Panc1 (cell line): ENCODE measurements around the gene PPA1. TPM values are rescaled to one million over a fixed set of nuclear protein-coding genes. Genes with fewer than 3 reads are reported as not detected.

ENCODE experiments used
- ATAC-seq: fragments of 200-7000 bp; cut with Tn5 transposase; 2 replicates; pipeline ENCODE4 v1.9.1; 2020; ENCODE audit warnings: mild to moderate bottlenecking, moderate library complexity
- BruUV-seq: library from RNA; stranded (reverse); fragments of 400-500 nt; replicated peaks from 2 replicates; lab custom pipeline; 2021; lab: Mats Ljungman, UMichigan
- CTCF ChIA-PET: fragments of 300-600 bp; sonication (Branson Sonifier 250); formaldehyde crosslinking; loops from one replicate; lab custom pipeline; 2022; ENCODE audit warnings: antibody characterized with exemption; lab: Charles Lee
- POLR2A ChIA-PET: fragments of 300-600 bp; sonication (Branson Sonifier 250); formaldehyde crosslinking; loops from one replicate; lab custom pipeline; 2022; ENCODE audit warnings: antibody characterized with exemption; lab: Charles Lee
- DNase-seq: peaks from one replicate; pipeline ENCODE4 v3.0.0-alpha.2; 2010; ENCODE audit warnings: low read depth, low spot score
- H3K27ac ChIP-seq: 2 replicates; pipeline ENCODE4 v1.5.1; 2011; ENCODE audit warnings: mild to moderate bottlenecking, low read length, inconsistent platforms
- H3K27me3 ChIP-seq: fragments of 200-500 bp; sonication (Bioruptor generic); 2 replicates; pipeline ENCODE4 v1.6.0; 2014; ENCODE audit warnings: low read length, inconsistent platforms; ENCODE audit not compliant: control insufficient read depth, insufficient read depth
- H3K36me3 ChIP-seq: fragments of 200-500 bp; sonication (Bioruptor generic); 2 replicates; pipeline ENCODE4 v1.5.1; 2014; ENCODE audit warnings: inconsistent platforms, mild to moderate bottlenecking, low read length, moderate library complexity; ENCODE audit not compliant: control insufficient read depth, insufficient read depth
- H3K4me1 ChIP-seq: 2 replicates; pipeline ENCODE4 v1.5.1; 2011; ENCODE audit warnings: inconsistent platforms, mild to moderate bottlenecking, low read length, moderate library complexity; ENCODE audit not compliant: control insufficient read depth, insufficient read depth
- H3K4me3 ChIP-seq, 2 experiments: 2 replicates each; pipeline ENCODE4 v1.5.1; 2011 to 2012; ENCODE audit warnings: low read depth in 2 of 2, low read length in 2 of 2, mild to moderate bottlenecking in 2 of 2, inconsistent platforms in 1 of 2, moderate library complexity in 1 of 2
- H3K9me3 ChIP-seq: fragments of 200-500 bp; sonication (Bioruptor generic); 2 replicates; pipeline ENCODE4 v1.5.1; 2014; ENCODE audit warnings: low read depth, mild to moderate bottlenecking, inconsistent platforms, low read length, moderate library complexity; ENCODE audit not compliant: control insufficient read depth, insufficient read depth
- CTCF ChIP-seq: fragments of 450-650 bp; IDR thresholded peaks from 2 replicates; pipeline ENCODE4 v1.5.1; 2017; ENCODE audit warnings: mild to moderate bottlenecking
- POLR2AphosphoS5 ChIP-seq: IDR thresholded peaks from 2 replicates; pipeline ENCODE4 v1.6.1; 2012; ENCODE audit warnings: mild to moderate bottlenecking, low read depth, low read length, moderate library complexity
- SIN3A ChIP-seq: IDR thresholded peaks from 2 replicates; pipeline ENCODE4 v1.6.1; 2012; ENCODE audit warnings: low read depth, mild to moderate bottlenecking, low read length, moderate library complexity, borderline replicate concordance; ENCODE audit not compliant: insufficient read depth
- TCF7L2 ChIP-seq: IDR thresholded peaks from 2 replicates; pipeline ENCODE4 v1.6.1; 2011; ENCODE audit warnings: mild to moderate bottlenecking, low read depth, low read length, inconsistent platforms
- in situ Hi-C: cut with HindIII; loops from 2 replicates; pipeline ENCODE4 v1.10.0; 2016; ENCODE audit warnings: low sequenced_read_pairs, low pct_unique_long_range_greater_than_20kb
- intact Hi-C: fragments of 100-400 bp; cut with micrococcal nuclease; formaldehyde crosslinking; loops from one replicate; pipeline ENCODE4 v1.10.0; 2022; ENCODE audit not compliant: unreplicated experiment
- total RNA-seq: library from RNA; stranded (reverse); gene quantifications from one replicate; pipeline ENCODE4 v1.2.1, GENCODE V29; 2021; ENCODE audit not compliant: unreplicated experiment
- TF ChIP-seq, protein P1 (sequence below), 2 experiments: IDR thresholded peaks; 2 replicates each; pipeline ENCODE4 v1.6.1; 2011 to 2012; ENCODE audit warnings: low read depth in 2 of 2, control low read depth in 1 of 2, low read length in 1 of 2, mild to moderate bottlenecking in 1 of 2, moderate library complexity in 1 of 2; ENCODE audit not compliant: insufficient read depth in 1 of 2

Gene PPA1
- total RNA-seq, 1 experiment from 2014 or later: 174 TPM

DNA sequence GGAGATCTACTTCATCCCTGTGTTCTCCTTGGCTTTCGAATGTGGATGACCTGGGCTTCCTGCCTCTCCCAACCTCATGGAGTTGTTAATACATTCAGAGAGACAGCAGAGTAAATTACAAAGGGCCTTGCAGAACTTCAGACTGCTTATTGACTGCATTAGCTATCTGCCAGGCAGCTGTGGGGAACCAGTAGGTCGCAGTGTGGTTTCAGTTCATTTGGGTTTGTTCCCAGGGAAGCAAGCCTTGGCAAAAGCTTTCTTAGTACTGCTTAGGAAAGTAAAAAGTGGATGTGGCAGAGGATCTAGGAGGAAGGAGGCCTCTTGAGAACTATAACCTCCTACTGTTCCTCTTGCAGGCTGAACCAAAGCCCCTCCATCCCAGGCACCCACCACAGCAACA lies 41.4 kb upstream of the PPA1 start:
- H3K4me3 ChIP-seq: no peak overlapping the region
- CTCF ChIA-PET: interaction anchor here (1.2 kb wide), 1 partner anchor 9 kb away, joined by 3 read pairs; no protein-coding TSS in a partner anchor
- no peaks in the 10 kb centered on the region for H3K36me3 ChIP-seq
- H3K4me1 ChIP-seq: no peaks in the 10 kb centered on the region
- DNase-seq (no peak), ATAC-seq (no peak)
- BruUV-seq: no TSS peak
- peaks cover 4% of the 10 kb centered on the region; the same call in 1 of the 2 replicates for H3K9me3 ChIP-seq
- POLR2A ChIA-PET: no interaction called here
- H3K27me3 ChIP-seq: no peaks in the 10 kb centered on the region
- in situ Hi-C loops (no loop called here), intact Hi-C loops (no loop called here)
- no peak overlapping the region for H3K27ac ChIP-seq
- TF ChIP-seq CTCF (no peak), POLR2AphosphoS5 (no peak)

GRCh38 chr10:70272925-70273316 lies 39.7 kb upstream of the PPA1 start:
- no peak overlapping the region for H3K4me3 ChIP-seq
- in situ Hi-C loops: no loop called here

DNA sequence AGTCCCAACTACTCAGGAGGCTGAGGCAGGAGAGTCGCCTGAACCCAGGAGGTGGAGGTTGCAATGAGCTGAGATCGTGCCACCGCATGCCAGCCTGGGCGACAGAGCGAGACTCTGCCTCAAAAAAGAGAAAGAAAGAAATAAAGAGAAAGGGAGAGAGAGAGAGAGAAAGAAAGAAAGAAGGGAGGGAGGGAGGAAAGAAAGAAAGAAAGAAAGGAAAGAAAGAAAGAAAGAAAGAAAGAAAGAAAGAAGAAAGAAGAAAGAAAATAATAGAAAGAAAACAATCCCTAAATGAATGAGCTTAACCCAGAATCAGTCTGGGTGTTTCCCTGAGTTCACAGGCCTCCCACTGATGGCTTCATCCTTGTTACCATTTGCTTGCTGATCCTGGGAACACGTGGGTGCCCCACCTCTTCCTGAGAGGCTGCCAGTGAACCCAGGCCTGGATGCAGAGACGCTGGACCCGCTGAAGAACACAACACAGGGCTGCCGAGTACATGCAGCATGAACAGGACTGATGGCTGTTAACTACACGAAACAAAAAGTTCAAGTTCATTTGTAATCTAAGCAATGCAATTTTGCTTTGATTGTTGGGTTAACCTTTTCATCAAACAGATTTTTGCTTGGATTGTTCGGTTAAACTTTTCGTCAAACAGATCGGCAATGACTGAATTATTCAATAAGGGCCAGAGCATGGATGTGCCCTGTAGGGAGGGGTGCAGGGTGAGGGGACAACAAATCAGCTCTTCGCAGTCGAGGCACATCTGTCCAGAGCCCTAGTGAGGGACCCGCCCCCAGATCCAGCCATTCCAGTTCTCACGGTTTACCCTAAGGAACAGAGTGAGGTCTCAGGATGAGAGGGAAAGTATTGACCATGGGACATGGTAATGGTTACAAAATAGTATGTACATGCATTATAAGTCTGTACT lies 39.0 kb upstream of the PPA1 start:
- in situ Hi-C loops: no loop called here
- DNase-seq: no peak

More at GRCh38 chr10:70272925-70273316, 39.7 kb upstream of the PPA1 start:
- DNase-seq (no peak), ATAC-seq (0 out of 2 replicates have a peak, but pooled peaks have one; percentile 67)
- Histone ChIP-seq H3K9me3 (peaks cover 4% of the 10 kb centered on the region; the same call in 1 of the 2 replicates), H3K27ac (no peak overlapping the region), H3K27me3 (no peaks in the 10 kb centered on the region), H3K36me3 (no peaks in the 10 kb centered on the region), H3K4me1 (no peaks in the 10 kb centered on the region)
- TF ChIP-seq CTCF: peak; percentile 64
- TF ChIP-seq TCF7L2: no peak
- ChIA-PET CTCF (interaction anchor here (0.8 kb wide), 1 partner anchor 113 kb away, joined by 3 read pairs; no protein-coding TSS in a partner anchor), POLR2A (no interaction called here)
- intact Hi-C loops: no loop called here
- no TSS peak for BruUV-seq

More for the DNA sequence above, 39.0 kb upstream of the PPA1 start:
- no TSS peak for BruUV-seq
- no peak overlapping the region for H3K4me3 ChIP-seq
- intact Hi-C loops: no loop called here
- peaks cover 4% of the 10 kb centered on the region; the same call in 1 of the 2 replicates for H3K9me3 ChIP-seq
- no peak overlapping the region for H3K27ac ChIP-seq
- ChIA-PET POLR2A (no interaction called here), CTCF (interaction anchor here (0.8 kb wide), 1 partner anchor 113 kb away, joined by 3 read pairs; no protein-coding TSS in a partner anchor)
- H3K4me1 ChIP-seq: no peaks in the 10 kb centered on the region
- H3K36me3 ChIP-seq: no peaks in the 10 kb centered on the region
- ATAC-seq: peak; percentile 55; the same call in 1 of the 2 replicates
- no peaks in the 10 kb centered on the region for H3K27me3 ChIP-seq
- TF ChIP-seq TCF7L2 (no peak), SIN3A (no peak), POLR2AphosphoS5 (no peak), CTCF (no peak)
- TF ChIP-seq, protein P1, sequence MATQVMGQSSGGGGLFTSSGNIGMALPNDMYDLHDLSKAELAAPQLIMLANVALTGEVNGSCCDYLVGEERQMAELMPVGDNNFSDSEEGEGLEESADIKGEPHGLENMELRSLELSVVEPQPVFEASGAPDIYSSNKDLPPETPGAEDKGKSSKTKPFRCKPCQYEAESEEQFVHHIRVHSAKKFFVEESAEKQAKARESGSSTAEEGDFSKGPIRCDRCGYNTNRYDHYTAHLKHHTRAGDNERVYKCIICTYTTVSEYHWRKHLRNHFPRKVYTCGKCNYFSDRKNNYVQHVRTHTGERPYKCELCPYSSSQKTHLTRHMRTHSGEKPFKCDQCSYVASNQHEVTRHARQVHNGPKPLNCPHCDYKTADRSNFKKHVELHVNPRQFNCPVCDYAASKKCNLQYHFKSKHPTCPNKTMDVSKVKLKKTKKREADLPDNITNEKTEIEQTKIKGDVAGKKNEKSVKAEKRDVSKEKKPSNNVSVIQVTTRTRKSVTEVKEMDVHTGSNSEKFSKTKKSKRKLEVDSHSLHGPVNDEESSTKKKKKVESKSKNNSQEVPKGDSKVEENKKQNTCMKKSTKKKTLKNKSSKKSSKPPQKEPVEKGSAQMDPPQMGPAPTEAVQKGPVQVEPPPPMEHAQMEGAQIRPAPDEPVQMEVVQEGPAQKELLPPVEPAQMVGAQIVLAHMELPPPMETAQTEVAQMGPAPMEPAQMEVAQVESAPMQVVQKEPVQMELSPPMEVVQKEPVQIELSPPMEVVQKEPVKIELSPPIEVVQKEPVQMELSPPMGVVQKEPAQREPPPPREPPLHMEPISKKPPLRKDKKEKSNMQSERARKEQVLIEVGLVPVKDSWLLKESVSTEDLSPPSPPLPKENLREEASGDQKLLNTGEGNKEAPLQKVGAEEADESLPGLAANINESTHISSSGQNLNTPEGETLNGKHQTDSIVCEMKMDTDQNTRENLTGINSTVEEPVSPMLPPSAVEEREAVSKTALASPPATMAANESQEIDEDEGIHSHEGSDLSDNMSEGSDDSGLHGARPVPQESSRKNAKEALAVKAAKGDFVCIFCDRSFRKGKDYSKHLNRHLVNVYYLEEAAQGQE (IDR thresholded peaks at IDR 0.05; ENCODE audit: insufficient read depth in 1 of 2, low read depth in 2 of 2, low read length in 1 of 2): no peak
